Fibroblast of lung (primary cell): ENCODE results near the gene GALNT12.

Experiments used
- CTCF ChIP-seq, 2 donors: IDR thresholded peaks in 1 of 2; conservative IDR thresholded peaks in 1 of 2; 1 replicate in 1 of 2; 2 replicates in 1 of 2; pipeline ENCODE4 v1.5.1; 2011 to 2012; ENCODE audit warnings: low read length in 2 of 2, control low read depth in 1 of 2, inconsistent platforms in 1 of 2, low read depth in 1 of 2, mild to moderate bottlenecking in 1 of 2
- EZH2 ChIP-seq: IDR thresholded peaks from 2 replicates; pipeline ENCODE4 v1.5.1; 2012; ENCODE audit warnings: low read length, control low read depth, mild to moderate bottlenecking; ENCODE audit errors: missing control alignments

- peak; percentile 57 to 66 for TF ChIP-seq CTCF (conservative IDR thresholded peaks at IDR 0.05 in 1 of 2, IDR thresholded peaks at IDR 0.05 in 1 of 2; ENCODE audit: low read depth in 1 of 2, low read length in 2 of 2)
- TF ChIP-seq EZH2 = no peak
Measured at GRCh38 chr9:98860871-98861293, 53.4 kb downstream of the GALNT12 start.
